HG03064 (cell line): ENCODE measurements around the gene RORB.

Experiments used
- ATAC-seq: cut with Tn5 transposase; IDR thresholded peaks from one replicate; pipeline ENCODE4 v1.9.1; 2021; ENCODE audit warnings: low read depth; ENCODE audit not compliant: unreplicated experiment

Gene RORB

DNA sequence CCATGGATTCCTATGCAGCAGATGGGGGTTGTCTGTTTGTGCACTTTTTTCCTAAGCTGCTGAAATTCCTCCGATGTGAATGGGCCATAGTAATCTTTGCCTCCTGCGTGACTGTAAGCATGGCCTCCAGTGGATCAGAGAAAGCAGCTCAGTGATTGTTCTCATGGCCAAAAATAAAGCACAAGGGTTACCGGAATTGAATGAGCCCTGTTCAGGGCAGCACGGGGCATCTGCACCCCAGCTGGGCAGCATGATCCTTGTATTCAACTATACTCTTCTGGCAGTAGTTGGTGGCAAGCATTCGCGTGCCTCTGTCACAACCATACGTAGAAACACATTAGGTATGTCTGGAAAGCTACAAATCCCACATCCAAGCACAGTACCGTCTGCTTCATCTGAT lies 193.9 kb downstream of the RORB start:
- ATAC-seq, result no peak

DNA sequence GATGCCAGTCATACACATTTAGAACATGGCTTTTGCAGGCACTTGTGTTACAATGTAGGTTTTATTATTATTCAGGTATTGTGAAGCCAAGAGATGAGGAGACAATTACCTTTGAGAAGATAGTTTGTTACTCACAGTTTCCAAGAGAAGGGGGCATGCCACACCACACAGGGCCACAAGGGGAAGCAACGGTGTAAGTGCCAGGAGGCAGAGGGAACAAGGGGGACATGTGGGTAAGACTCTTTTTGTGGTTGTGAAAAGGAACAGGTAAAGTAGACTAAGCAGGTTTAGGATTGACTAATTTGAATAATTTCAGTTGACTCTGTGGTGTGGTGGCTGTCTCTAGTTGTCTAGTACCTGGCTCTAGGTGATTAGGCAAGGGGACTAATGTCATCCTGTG lies 199.4 kb downstream of the RORB start:
- no peak for ATAC-seq

- no peak for ATAC-seq
Measured at GRCh38 chr9:74697535-74697934, 200.4 kb downstream of the RORB start.

DNA sequence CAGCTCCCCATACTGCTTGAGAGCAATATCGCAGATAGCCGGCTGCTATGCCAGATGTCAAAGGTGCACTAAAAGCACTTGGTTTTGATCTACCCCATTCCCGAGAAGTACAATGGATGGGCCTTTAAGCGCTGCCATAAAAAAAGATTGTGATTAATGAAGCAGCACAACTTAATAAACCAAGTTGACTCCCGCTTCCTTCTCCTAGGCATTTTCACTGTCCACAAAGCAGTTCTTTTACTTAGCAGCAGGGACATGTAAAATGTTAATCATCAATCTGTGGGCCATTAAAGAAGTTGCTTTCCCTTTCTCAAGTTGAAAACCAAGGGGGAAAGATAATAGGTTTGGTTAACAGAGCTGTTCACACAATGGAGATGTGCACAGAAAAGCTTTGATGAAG lies 214.2 kb downstream of the RORB start:
- no peak for ATAC-seq

DNA sequence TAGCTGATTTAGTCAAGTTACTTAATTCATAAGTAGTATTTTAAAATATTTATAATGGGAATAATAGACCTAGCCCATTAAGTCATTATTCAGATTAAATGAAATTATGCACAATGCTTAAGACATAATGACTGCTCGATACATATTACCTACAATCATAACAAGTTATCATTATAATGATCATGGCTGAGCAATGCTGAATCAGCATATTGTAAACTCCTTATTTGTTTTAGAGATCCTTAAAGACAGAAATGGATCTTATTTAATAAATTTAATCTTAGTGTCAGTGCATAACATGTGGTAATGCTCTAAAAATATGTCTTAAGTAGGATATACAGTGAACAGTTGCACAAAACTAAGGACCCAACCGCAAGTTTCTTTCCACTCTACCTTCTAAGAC lies 221.6 kb downstream of the RORB start:
- ATAC-seq, result no peak

DNA sequence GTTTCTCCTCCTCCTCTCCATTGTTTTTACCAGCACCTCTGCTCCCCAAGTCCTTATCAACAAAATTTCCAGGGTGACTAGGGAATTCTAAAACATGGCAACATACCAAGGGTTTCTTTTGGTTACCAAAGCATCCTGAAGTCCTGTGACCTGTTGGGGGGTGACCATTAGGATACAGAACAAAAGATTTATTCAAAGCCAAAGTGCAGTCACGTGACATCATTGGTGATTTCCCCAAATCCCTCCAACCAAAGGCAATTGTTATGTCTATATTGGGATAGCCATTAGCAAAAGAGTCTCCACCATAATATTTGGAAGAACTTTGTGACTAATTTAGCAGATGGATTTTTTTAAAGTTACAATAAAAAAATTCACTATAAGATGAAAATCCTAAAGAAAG lies 222.2 kb downstream of the RORB start:
- no peak for ATAC-seq

DNA sequence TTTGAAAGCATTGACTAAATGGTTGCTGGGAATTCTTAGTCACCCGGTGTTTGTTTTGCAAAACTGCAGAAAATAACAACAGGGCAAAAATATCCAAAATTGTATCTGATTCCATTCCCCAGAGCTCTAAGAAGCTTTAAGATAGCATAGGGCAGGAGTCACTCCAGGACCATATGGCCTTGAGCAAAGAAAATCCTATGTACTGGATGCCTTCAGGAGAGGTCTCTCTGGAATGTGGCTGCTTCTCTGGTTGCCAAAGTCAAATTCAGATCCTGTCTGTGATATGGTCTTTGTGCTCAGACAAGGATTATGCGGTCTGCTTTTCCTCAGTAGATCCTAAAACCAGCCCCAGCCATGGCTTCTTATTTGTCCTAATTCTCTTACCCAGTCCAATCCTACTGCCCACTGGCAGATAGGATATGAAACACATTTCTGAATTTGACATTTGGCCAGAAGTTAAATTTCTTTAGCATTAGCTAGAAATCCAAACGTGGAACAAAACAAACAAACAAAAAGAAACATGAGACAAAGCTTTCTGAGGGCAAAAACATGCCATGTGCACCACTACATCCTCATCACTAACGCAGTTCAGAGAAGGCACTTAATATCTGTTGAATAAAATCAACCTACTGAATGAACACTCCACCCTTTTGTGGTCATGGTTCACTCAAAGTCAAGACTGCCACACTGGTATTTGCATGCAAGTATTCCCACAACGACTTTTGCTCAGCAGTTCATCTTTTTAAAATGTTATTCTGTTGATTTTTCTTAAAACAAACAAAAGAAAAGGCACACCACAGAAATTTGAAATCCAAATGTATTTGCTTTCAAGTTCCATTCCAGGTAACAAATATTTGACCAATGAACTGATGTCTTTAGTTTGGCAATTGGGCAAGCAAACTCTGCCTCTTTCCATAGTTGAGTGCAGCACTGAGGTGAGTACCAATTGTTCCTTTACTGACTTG lies 224.8 kb downstream of the RORB start:
- no peak for ATAC-seq

GRCh38 chr9:74724317-74724716 lies 227.2 kb downstream of the RORB start:
- no peak for ATAC-seq

DNA sequence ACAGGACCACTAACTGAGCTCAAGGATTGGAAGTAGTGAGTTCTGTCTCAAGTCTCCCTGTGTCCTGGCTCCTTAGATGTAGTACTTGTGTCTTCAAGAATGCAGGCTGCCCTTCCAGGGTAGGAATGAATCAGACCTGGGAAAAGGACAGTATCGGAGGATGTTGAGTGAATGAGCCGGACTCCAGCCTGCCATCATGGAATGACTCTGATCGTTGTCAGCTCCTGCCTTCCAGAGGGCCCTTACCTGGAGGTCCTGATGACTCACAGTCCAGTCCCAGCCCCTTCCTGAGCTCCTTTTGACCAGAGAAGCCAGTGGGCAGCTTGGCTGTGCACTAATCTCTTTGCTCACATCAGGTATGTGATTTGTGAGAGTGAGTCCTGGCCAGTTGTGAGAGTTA lies 229.4 kb downstream of the RORB start:
- ATAC-seq, result no peak

GRCh38 chr9:74728176-74728575 lies 231.0 kb downstream of the RORB start:
- ATAC-seq, result no peak

- ATAC-seq, result no peak
Measured at GRCh38 chr9:74729136-74729695, 232.1 kb downstream of the RORB start.

GRCh38 chr9:74735761-74736160 lies 238.6 kb downstream of the RORB start:
- ATAC-seq, result no peak

DNA sequence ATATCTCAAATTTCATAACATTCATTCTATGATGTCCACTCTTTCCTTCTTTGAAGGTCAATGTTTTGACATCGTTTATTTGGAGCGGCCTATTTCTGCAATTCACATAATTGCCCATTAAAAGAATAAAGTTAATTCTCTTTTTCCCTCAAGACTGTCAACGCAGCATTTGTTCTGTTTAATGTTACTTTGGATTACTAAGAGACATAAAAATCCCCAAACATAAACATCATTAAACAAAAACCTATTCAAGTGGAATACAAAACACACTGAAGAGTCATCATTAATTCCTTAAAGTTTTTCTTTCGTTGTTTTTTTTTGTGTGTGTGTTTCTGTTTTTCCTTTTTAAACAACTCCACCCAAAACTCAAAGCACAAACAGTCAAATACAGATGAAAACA lies 239.5 kb downstream of the RORB start:
- no peak for ATAC-seq

GRCh38 chr9:74742191-74742790 lies 245.2 kb downstream of the RORB start:
- no peak for ATAC-seq
